Duodenal mucosa (tissue), 2 donors: ENCODE data around the gene DOLK.
"Not testable (repeated sequence)": the region's sequence is repeated elsewhere in the genome, so short reads cannot be mapped to it uniquely, and the experiment has no call there.

ENCODE experiments used
- H3K27ac ChIP-seq: one replicate; pipeline ENCODE4 v1.7.0; 2013; ENCODE audit warnings: low read depth, low read length
- H3K27me3 ChIP-seq, 2 donors: one replicate each; pipeline ENCODE4 v1.7.0; 2013; ENCODE audit warnings: low read length in 2 of 2, control low read depth in 1 of 2; ENCODE audit not compliant: insufficient read depth in 2 of 2, control insufficient read depth in 1 of 2
- H3K36me3 ChIP-seq, 2 donors: one replicate each; pipeline ENCODE4 v1.7.0; 2013; ENCODE audit warnings: low read length in 2 of 2, control low read depth in 1 of 2; ENCODE audit not compliant: insufficient read depth in 2 of 2, control insufficient read depth in 1 of 2
- H3K4me1 ChIP-seq, 2 donors: one replicate each; pipeline ENCODE4 v1.7.0; 2013; ENCODE audit warnings: low read length in 2 of 2, control low read depth in 1 of 2; ENCODE audit not compliant: insufficient read depth in 2 of 2, control insufficient read depth in 1 of 2
- H3K4me3 ChIP-seq, 2 donors: one replicate each; pipeline ENCODE4 v1.7.0; 2013; ENCODE audit warnings: low read length in 2 of 2, low read depth in 1 of 2
- H3K9ac ChIP-seq, 2 donors: one replicate each; pipeline ENCODE4 v1.7.0; 2013; ENCODE audit warnings: low read length in 2 of 2, low read depth in 1 of 2
- H3K9me3 ChIP-seq, 2 donors: one replicate each; pipeline ENCODE4 v1.7.0; 2013; ENCODE audit warnings: low read length in 2 of 2, control low read depth in 1 of 2; ENCODE audit not compliant: control insufficient read depth in 1 of 2

The DOLK gene

GRCh38 chr9:128947277-128947526 lies 201 bp downstream of the DOLK start:
- Histone ChIP-seq H3K27me3 (no peaks in the 10 kb centered on the region), H3K4me1 (peaks cover 8 to 13% of the 10 kb centered on the region in 2 donors), H3K4me3 (peak overlapping the region; percentile 96), H3K27ac (peak overlapping the region; percentile 62), H3K36me3 (peaks cover 0 to 10% of the 10 kb centered on the region in 2 donors), H3K9me3 (no peaks in the 10 kb centered on the region), H3K9ac (peak overlapping the region; percentile 84 to 95)

DNA sequence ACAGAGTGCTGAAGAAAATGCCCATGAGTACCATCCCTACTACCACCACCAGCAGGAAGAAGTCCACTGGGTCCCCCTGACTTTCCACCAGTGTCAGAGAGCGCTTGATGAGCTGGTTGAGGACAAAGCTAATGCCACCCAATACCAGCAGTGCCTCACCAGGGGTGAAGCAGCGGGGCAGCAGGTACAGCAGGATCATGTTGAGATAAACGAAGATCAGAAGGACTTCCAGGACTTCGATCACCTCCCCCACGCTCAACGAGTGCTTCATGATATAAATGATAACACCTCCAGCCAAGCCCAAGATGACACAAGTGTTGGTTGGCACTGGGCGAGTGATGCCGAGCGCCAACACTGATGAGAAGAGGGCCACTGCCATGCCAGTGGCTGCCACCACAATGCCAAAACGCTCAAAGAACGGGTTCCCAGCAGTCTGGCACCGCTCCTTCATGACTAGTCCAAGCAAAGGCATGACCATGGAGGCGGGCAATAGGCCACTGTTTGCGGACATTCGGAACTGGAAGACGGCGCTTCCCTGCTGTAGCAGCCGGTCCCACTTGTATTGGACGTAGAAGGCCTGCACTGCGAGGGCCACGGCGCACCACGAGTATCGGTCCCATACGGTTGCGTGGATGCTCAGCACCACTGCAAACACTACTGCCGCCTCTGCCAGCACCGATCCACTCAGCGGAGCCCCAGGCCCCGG lies 679 bp downstream of the DOLK start:
- no peaks in the 10 kb centered on the region for H3K27me3 ChIP-seq
- peaks cover 8 to 13% of the 10 kb centered on the region in 2 donors for H3K4me1 ChIP-seq
- peaks cover 0 to 10% of the 10 kb centered on the region in 2 donors for H3K36me3 ChIP-seq
- peak overlapping the region; percentile 96 for H3K4me3 ChIP-seq
- no peak overlapping the region for H3K27ac ChIP-seq
- H3K9me3 ChIP-seq, result no peaks in the 10 kb centered on the region
- H3K9ac ChIP-seq, result peak overlapping the region; percentile 84 to 95

DNA sequence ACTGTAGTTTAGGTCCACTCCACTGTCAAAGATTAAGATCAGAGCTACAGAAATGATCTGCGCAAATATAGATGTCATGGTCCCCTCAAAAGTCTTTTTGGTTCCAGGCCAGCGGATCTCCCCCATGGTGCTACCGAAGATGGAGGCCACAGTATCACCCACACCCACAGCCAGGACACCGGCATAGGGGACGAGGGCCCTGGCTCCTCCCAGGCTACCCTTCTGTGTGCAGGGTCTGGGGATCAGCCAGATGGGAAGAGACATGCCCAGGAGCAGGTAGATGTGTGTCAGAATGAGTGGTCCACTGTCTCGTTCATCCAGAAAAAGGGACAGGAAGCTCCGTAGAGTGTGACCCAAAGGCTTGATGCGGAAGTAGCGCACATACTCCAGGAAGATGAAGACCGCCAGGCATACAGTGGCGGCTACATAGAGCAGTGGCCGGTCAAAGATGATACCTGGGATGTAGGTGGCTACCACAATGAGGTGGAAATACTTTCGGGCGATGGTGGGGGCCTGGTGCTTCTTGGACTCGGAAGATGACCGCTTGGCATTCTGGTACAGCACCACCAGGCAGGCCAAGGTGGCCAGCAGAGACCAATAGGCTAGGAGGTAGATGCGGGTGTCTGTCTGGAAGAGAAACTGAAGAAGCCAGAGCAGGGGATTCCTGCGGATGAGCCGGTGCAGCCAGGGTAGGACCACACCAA lies 1.5 kb downstream of the DOLK start:
- H3K9me3 ChIP-seq, result no peaks in the 10 kb centered on the region
- peaks cover 8 to 15% of the 10 kb centered on the region in 2 donors for H3K4me1 ChIP-seq
- H3K27me3 ChIP-seq, result no peaks in the 10 kb centered on the region
- H3K4me3 ChIP-seq, result peak overlapping the region in 1 of 2 donors; percentile 96
- H3K27ac ChIP-seq, result no peak overlapping the region
- H3K36me3 ChIP-seq, result peaks cover 0 to 10% of the 10 kb centered on the region in 2 donors
- no peak overlapping the region for H3K9ac ChIP-seq

GRCh38 chr9:128944966-128945365 lies 2.4 kb downstream of the DOLK start:
- not testable (repeated sequence) for H3K27ac ChIP-seq

DNA sequence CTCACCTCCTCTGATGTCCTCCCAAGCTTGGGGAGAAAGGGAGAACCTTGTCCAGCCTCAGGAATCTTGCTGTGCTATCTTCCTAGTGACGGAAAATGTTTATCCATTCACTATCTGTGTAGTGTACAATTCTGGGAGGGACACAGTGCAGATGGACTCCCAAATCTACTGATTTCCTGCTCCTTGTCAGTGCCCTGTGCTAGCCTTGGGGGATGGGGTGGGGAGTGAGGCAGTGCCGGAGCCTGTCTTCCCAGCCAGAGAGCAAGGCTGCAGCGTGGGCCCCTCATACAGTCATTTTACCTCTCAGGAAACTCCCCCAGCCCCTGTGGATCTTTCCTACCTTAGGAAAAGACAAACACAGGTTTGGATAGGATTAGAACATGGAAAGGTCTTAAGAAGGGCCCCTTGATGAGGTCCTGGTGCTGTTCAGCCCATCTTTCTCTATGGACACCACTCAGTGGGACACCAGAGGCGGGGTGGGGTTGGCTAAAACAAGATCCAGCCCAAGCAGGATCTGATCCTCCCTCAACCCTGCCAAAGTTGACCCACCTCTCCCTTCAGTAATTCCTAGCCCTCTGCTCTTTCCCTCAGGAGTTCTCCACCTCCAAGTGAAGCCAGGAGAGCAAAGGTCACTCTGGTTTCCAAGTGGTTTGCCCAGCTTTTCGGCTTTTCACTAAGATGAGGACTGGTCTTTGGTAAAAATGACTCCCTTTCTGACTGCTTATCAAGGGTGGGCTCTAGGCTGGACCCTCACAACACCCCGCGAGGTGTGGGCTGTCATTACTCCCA lies 3.4 kb downstream of the DOLK start:
- H3K9me3 ChIP-seq, result no peaks in the 10 kb centered on the region
- H3K4me1 ChIP-seq, result peaks cover 8 to 15% of the 10 kb centered on the region in 2 donors
- H3K36me3 ChIP-seq, result peaks cover 0 to 6% of the 10 kb centered on the region in 2 donors
- H3K4me3 ChIP-seq, result no peak overlapping the region
- H3K9ac ChIP-seq, result no peak overlapping the region
- no peak overlapping the region for H3K27ac ChIP-seq
- no peaks in the 10 kb centered on the region for H3K27me3 ChIP-seq

More at GRCh38 chr9:128944966-128945365, 2.4 kb downstream of the DOLK start:
- H3K36me3 ChIP-seq, H3K4me3 ChIP-seq, H3K27me3 ChIP-seq, H3K9ac ChIP-seq, H3K9me3 ChIP-seq: not testable (repeated sequence)
- H3K4me1 ChIP-seq, result peaks cover 8 to 15% of the 10 kb centered on the region in 2 donors

DNA sequence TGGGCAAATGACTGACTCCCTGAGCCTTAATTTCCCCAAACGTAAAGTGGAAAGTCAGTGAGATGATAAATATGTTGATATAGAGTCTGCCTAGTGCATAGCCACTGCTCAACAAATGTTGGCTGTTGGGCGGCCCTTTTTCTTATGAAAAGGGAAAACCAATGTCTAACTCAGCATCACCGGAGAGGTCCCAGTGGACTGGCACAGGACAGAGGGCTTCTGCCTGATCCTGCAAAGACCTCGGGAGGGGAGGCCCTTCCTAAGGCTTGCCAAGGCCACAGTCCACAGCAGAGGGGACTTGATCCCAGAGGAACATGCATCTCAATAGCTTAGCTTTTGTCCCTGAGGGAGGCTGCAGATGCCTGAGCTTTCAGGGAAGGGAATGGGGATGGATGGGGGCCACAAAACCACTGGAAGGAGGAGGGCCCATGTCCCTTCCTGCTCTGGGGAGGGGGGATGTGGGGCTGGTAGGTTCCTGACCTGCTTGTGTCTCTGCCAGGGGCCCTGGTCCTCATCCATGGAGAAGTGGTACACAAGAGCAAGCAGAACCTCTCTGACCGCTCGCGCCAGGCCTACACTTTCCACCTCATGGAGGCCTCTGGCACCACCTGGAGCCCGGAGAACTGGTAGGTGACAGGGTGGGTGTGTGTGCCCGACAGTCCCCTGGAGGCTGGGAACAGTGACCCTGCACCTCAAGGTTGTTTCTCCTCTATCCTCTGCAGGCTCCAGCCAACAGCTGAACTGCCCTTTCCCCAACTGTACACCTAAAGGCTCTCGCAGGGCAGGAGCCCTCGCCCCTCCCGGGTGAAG lies 6.3 kb downstream of the DOLK start:
- H3K27me3 ChIP-seq, result no peaks in the 10 kb centered on the region
- H3K36me3 ChIP-seq, result peaks cover 0 to 6% of the 10 kb centered on the region in 2 donors
- H3K27ac ChIP-seq, result no peak overlapping the region
- no peak overlapping the region for H3K9ac ChIP-seq
- H3K4me3 ChIP-seq, result no peak overlapping the region
- H3K4me1 ChIP-seq, result peaks cover 0 to 7% of the 10 kb centered on the region in 2 donors
- H3K9me3 ChIP-seq, result no peaks in the 10 kb centered on the region

DNA sequence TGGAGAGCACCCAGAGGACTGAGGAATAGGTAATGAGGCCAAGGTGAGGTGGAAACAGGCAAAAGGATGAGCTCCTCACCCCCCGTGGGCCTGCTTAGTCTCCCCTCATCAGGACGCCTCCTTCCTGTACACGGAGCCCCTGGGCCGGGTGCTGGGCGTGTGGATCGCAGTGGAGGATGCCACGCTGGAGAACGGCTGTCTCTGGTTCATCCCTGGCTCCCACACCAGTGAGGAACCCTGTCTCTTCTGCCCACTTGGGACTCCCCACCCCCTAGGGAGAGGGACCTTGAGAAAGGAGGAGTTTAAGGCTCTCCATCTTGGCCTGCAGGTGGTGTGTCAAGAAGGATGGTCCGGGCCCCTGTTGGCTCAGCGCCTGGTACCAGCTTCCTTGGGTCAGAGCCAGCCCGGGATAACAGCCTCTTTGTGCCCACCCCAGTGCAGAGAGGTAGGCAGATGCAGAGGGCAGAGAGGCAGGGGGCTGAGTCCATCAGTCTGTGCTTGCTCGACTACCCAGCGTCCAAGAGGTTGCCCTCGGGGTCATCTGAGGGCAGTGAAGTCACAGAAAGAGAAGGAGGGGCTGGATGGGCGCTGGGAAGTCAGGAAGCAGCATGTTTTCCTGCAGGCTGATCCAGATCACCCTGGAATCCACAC lies 7.0 kb downstream of the DOLK start:
- H3K27ac ChIP-seq, result no peak overlapping the region
- H3K4me3 ChIP-seq, result no peak overlapping the region
- no peaks in the 10 kb centered on the region for H3K9me3 ChIP-seq
- no peaks in the 10 kb centered on the region for H3K27me3 ChIP-seq
- H3K36me3 ChIP-seq, result no peaks in the 10 kb centered on the region
- H3K9ac ChIP-seq, result no peak overlapping the region
- peaks cover 0 to 3% of the 10 kb centered on the region in 2 donors for H3K4me1 ChIP-seq

- Histone ChIP-seq H3K27ac (no peak overlapping the region), H3K36me3 (no peaks in the 10 kb centered on the region)
These were observed 9.9 kb downstream of the DOLK start for GRCh38 chr9:128937310-128938165.

More at GRCh38 chr9:128937310-128938165, 9.9 kb downstream of the DOLK start:
- Histone ChIP-seq H3K4me1 (peaks cover 0 to 3% of the 10 kb centered on the region in 2 donors), H3K9ac (no peak overlapping the region), H3K27me3 (no peaks in the 10 kb centered on the region), H3K9me3 (no peaks in the 10 kb centered on the region), H3K4me3 (no peak overlapping the region)
